Thyroid gland (tissue), 4 donors: ENCODE measurements around the gene TRIP12. TPM values are rescaled to one million over a fixed set of nuclear protein-coding genes. Genes with fewer than 3 reads are reported as not detected.

Source experiments
- DNase-seq, 2 donors: peaks; one replicate each; pipeline ENCODE4 v3.0.0-alpha.2; 2019
- H3K27ac ChIP-seq, 3 donors: fragments of 200-600 bp; sonication (generic); 1 replicate in 2 of 3; 2 replicates in 1 of 3; pipeline ENCODE4 v1.5.1; 2016 to 2019; ENCODE audit warnings: mild to moderate bottlenecking in 1 of 3, moderate library complexity in 1 of 3
- H3K27me3 ChIP-seq: fragments of 200-600 bp; sonication (generic); one replicate; pipeline ENCODE4 v1.5.1; 2019
- H3K36me3 ChIP-seq, 2 donors: fragments of 200-600 bp; sonication (generic); one replicate each; pipeline ENCODE4 v1.5.1; 2016 to 2019
- H3K4me1 ChIP-seq, 2 donors: fragments of 200-600 bp; sonication (generic); one replicate each; pipeline ENCODE4 v1.5.1; 2017 to 2019
- H3K4me3 ChIP-seq, 3 donors: fragments of 200-600 bp; sonication (generic); replicated peaks in 1 of 3; 1 replicate in 2 of 3; 2 replicates in 1 of 3; pipeline ENCODE4 v1.5.1; 2016; ENCODE audit warnings: mild to moderate bottlenecking in 1 of 3
- H3K9me3 ChIP-seq: fragments of 200-600 bp; sonication (generic); one replicate; pipeline ENCODE4 v1.5.1; 2017
- POLR2A ChIP-seq, 2 donors: fragments of 450-650 bp; IDR thresholded peaks; one replicate each; pipeline ENCODE4 v1.6.1; 2017; ENCODE audit warnings: antibody characterized with exemption in 2 of 2, mild to moderate bottlenecking in 2 of 2, moderate library complexity in 1 of 2
- WGBS, 2 donors: methylation state at CpG; one replicate each; pipeline ENCODE4 v1.1.5; 2017; 5-methylcytosine and 5-hydroxymethylcytosine counted together
- intact Hi-C: fragments of 100-400 bp; cut with DNase I; formaldehyde crosslinking; loops from one replicate; pipeline ENCODE4 v1.15.1; 2023
- total RNA-seq, 4 donors: library from RNA; depleted of rRNA; stranded (reverse); fragments of >200 nt; gene quantifications; one replicate each; pipeline ENCODE4 v1.2.3, GENCODE V29; 2016
- TF ChIP-seq, protein P1 (sequence below), 6 experiments: fragments of 200-600 bp in 3 of 6; fragments of 450-650 bp in 3 of 6; sonication (generic) in 3 of 6; IDR thresholded peaks; one replicate each; pipeline ENCODE4 v1.5.1; 2016 to 2019; ENCODE audit warnings: antibody characterized with exemption in 6 of 6, mild to moderate bottlenecking in 2 of 6, inconsistent platforms in 1 of 6, moderate library complexity in 1 of 6

TRIP12 gene
- total RNA-seq, 4 donors from 2014 or later = 155 to 273 (median 184) TPM

DNA sequence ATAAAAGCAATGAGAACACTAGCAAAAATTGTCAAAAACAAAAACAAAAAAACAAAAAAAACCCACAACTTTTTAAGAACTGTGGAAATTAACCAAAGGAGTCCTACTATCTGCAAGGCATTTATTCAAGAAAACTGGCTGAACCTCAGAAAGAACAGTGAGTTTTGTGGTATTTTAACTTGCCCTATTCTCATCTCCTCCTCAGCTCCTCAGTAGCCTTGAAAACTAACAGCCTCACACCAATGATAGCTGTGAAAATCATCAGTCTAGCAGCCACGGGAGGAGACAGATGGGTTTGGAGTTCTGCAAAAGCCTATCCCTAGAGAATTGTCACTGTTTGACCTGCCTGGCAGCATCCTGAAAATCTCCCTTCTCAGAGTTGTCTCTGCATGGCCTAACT is 187.4 kb downstream of the TRIP12 start:
- DNase-seq = no peak
- no peaks in the 10 kb centered on the region for H3K27me3 ChIP-seq
- H3K36me3 ChIP-seq = no peaks in the 10 kb centered on the region
- WGBS, 2 donors = 67 to 78% methylated on average over 1 of the region's 1 CpG
- no peak overlapping the region for H3K27ac ChIP-seq
- no peaks in the 10 kb centered on the region for H3K9me3 ChIP-seq
- no peaks in the 10 kb centered on the region for H3K4me1 ChIP-seq
- intact Hi-C loops = no loop called here
- H3K4me3 ChIP-seq = no peak overlapping the region
- no peak for TF ChIP-seq POLR2A (IDR thresholded peaks at IDR 0.05)
- TF ChIP-seq, protein P1, sequence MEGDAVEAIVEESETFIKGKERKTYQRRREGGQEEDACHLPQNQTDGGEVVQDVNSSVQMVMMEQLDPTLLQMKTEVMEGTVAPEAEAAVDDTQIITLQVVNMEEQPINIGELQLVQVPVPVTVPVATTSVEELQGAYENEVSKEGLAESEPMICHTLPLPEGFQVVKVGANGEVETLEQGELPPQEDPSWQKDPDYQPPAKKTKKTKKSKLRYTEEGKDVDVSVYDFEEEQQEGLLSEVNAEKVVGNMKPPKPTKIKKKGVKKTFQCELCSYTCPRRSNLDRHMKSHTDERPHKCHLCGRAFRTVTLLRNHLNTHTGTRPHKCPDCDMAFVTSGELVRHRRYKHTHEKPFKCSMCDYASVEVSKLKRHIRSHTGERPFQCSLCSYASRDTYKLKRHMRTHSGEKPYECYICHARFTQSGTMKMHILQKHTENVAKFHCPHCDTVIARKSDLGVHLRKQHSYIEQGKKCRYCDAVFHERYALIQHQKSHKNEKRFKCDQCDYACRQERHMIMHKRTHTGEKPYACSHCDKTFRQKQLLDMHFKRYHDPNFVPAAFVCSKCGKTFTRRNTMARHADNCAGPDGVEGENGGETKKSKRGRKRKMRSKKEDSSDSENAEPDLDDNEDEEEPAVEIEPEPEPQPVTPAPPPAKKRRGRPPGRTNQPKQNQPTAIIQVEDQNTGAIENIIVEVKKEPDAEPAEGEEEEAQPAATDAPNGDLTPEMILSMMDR (IDR thresholded peaks at IDR 0.05) = no peak

DNA sequence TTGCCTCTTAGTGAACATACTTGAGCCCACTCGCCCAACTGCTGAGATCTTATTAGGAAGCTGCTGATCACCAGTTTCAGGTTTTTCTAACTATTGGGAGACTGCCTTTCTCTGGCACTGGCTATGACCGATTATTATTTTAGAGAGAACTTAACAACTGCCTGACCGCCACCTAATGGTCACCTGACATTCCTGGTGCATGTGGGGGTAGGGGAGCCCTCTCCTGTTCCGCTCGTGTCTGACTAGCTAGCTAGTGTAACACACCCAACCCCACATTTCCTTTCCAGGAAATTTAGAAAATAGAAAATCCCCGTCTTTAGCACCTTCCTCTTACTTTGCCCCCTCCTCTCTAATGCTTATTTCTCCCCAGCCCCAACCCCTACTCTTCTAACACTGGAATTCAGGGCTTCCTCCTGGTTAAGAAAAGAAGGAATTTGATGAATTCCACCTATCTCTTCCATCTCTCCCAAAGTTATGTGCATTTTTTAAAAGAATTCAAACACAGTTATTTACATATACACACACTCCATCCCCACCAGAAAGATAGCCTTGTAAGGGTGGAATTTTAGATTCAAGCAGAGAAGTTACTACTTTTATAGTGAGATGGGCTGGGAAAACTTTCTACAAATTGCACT is 188.1 kb downstream of the TRIP12 start:
- H3K27me3 ChIP-seq = no peaks in the 10 kb centered on the region
- no peaks in the 10 kb centered on the region for H3K4me1 ChIP-seq
- no peak overlapping the region for H3K4me3 ChIP-seq
- H3K9me3 ChIP-seq = no peaks in the 10 kb centered on the region
- no peak overlapping the region for H3K27ac ChIP-seq
- no peaks in the 10 kb centered on the region for H3K36me3 ChIP-seq
- WGBS, 2 donors = 64 to 65% methylated on average over 6 of the region's 6 CpGs
- intact Hi-C loops = no loop called here
- TF ChIP-seq, protein P1 (IDR thresholded peaks at IDR 0.05) = no peak
- TF ChIP-seq POLR2A (IDR thresholded peaks at IDR 0.05) = no peak
- peak in 1 of 2 donors; percentile 15 for DNase-seq

DNA sequence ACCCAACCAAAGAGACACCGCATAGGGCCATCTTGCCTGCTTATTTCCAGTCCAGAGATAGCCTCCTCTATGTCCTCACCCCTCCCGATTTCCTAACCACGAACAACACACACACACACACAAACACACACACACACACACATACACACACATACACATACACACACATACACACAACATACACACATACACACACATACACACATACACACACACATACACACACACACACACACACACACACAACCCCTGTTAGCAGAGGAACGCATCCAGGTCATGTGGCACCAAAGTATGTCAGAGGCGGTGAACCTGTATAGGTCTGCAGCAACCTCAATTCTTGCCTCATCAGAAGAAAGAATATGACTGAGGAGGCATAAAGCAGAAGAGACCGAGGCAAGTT is 188.9 kb downstream of the TRIP12 start:
- no peak overlapping the region for H3K27ac ChIP-seq
- no peak overlapping the region for H3K4me3 ChIP-seq
- no peak for TF ChIP-seq POLR2A (IDR thresholded peaks at IDR 0.05)
- intact Hi-C loops = no loop called here
- H3K36me3 ChIP-seq = no peaks in the 10 kb centered on the region
- H3K4me1 ChIP-seq = no peaks in the 10 kb centered on the region
- no peaks in the 10 kb centered on the region for H3K9me3 ChIP-seq
- no peaks in the 10 kb centered on the region for H3K27me3 ChIP-seq
- DNase-seq = no peak
- WGBS, 2 donors = 82 to 86% methylated on average over 6 of the region's 6 CpGs

DNA sequence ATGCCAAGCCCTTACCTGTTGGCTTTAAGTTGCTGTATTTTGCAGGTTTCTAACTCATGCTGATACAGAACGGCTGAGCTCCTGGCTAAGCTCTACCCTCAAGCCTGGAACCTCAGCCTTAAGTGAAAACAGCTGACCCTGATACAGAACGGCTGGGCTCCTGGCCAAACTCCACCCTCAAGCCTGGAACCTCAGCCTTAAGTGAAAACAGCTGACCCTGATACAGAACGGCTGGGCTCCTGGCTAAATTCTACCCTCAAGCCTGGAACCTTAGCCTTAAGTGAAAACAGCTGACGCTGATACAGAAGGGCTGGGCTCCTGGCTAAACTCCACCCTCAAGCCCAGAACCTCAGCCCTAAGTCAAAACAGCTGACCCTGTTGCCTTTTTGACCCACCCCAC is 189.9 kb downstream of the TRIP12 start:
- no peak overlapping the region for H3K27ac ChIP-seq
- no peaks in the 10 kb centered on the region for H3K9me3 ChIP-seq
- WGBS, 2 donors = 38 to 47% methylated on average over 4 of the region's 4 CpGs
- no peak for DNase-seq
- TF ChIP-seq, protein P1 (IDR thresholded peaks at IDR 0.05) = no peak
- no peak for TF ChIP-seq POLR2A (IDR thresholded peaks at IDR 0.05)
- H3K4me1 ChIP-seq = no peaks in the 10 kb centered on the region
- H3K4me3 ChIP-seq = no peak overlapping the region
- H3K36me3 ChIP-seq = no peaks in the 10 kb centered on the region
- intact Hi-C loops = no loop called here
- no peaks in the 10 kb centered on the region for H3K27me3 ChIP-seq

DNA sequence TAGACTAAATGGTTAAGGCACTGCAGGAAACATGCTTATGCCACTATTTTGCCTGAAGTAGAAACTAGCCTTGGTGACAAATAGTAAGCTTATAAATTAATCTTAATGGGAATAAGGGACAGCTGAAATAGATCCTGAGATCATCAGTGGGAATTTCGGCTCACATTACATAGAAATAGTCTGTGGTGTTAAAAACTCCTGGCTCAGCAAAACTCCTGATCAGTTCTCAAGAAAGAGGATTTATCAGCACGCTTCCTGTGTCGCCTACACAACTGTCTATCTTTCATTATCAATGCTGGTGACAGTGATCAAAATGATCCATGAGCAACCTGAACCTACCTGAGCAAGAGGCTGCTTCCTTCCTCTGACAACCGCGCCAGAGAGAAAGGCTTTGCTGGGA is 190.4 kb downstream of the TRIP12 start:
- no peak overlapping the region for H3K4me3 ChIP-seq
- no peak for TF ChIP-seq POLR2A (IDR thresholded peaks at IDR 0.05)
- TF ChIP-seq, protein P1 (IDR thresholded peaks at IDR 0.05) = no peak
- H3K9me3 ChIP-seq = no peaks in the 10 kb centered on the region
- no peaks in the 10 kb centered on the region for H3K27me3 ChIP-seq
- WGBS, 2 donors = 88 to 93% methylated on average over 5 of the region's 5 CpGs
- no peak for DNase-seq
- H3K4me1 ChIP-seq = no peaks in the 10 kb centered on the region
- H3K27ac ChIP-seq = no peak overlapping the region
- intact Hi-C loops = no loop called here
- H3K36me3 ChIP-seq = no peaks in the 10 kb centered on the region
